Gastrocnemius medialis (tissue), 4 donors: Measurements from ENCODE around the gene NEO1. TPM values are rescaled to one million over a fixed set of nuclear protein-coding genes. Genes with fewer than 3 reads are reported as not detected.

Experiments used
- ATAC-seq, 2 donors: fragments of 150-250 bp; one replicate each; pipeline ENCODE4 v1.9.1; 2016
- DNase-seq, 2 donors: peaks; one replicate each; pipeline ENCODE4 v3.0.0-alpha.2; 2019
- H3K27ac ChIP-seq, 4 donors: fragments of 200-600 bp; sonication (generic); 1 replicate in 1 of 4; 2 replicates in 3 of 4; pipeline ENCODE4 v1.5.1; 2016 to 2018; ENCODE audit warnings: mild to moderate bottlenecking in 2 of 4, moderate library complexity in 1 of 4
- H3K27me3 ChIP-seq, 3 donors: fragments of 200-600 bp; sonication (generic) in 2 of 3; 1 replicate in 1 of 3; 2 replicates in 2 of 3; pipeline versions ENCODE4 v1.5.1 to v1.6.0; 2016 to 2019; ENCODE audit warnings: mild to moderate bottlenecking in 1 of 3, moderate library complexity in 1 of 3
- H3K36me3 ChIP-seq, 2 donors: fragments of 200-600 bp; sonication (generic) in 1 of 2; one replicate each; pipeline ENCODE4 v1.5.1; 2017 to 2018
- H3K4me1 ChIP-seq, 2 donors: fragments of 200-600 bp; sonication (generic) in 1 of 2; one replicate each; pipeline ENCODE4 v1.5.1; 2016 to 2017; ENCODE audit warnings: mild to moderate bottlenecking in 2 of 2
- H3K4me3 ChIP-seq, 4 donors: fragments of 200-600 bp; sonication (generic) in 3 of 4; 1 replicate in 1 of 4; 2 replicates in 3 of 4; pipeline ENCODE4 v1.5.1; 2016 to 2019; ENCODE audit warnings: mild to moderate bottlenecking in 2 of 4
- H3K9me3 ChIP-seq, 3 donors: fragments of 200-600 bp; sonication (generic) in 2 of 3; 1 replicate in 1 of 3; 2 replicates in 2 of 3; pipeline ENCODE4 v1.5.1; 2016 to 2019
- POLR2A ChIP-seq, 2 donors: fragments of 450-650 bp; IDR thresholded peaks; one replicate each; pipeline ENCODE4 v1.6.1; 2017; ENCODE audit warnings: antibody characterized with exemption in 2 of 2, mild to moderate bottlenecking in 2 of 2, moderate library complexity in 2 of 2
- in situ Hi-C, 4 donors: fragments of 200-750 bp; cut with MboI; loops; one replicate each; pipeline versions ENCODE4 v1.15.0 to v1.8.0; 2017; ENCODE audit warnings: low sequenced_read_pairs in 4 of 4
- intact Hi-C: fragments of 100-400 bp; cut with DNase I; formaldehyde crosslinking; loops from one replicate; pipeline ENCODE4 v1.15.1; 2023; ENCODE audit warnings: low total_unique reads
- total RNA-seq, 4 donors: library from RNA; depleted of rRNA; stranded (reverse); fragments of >200 nt; gene quantifications; one replicate each; pipeline versions ENCODE4 v1.1.0 to v1.2.3, GENCODE V29; 2016
- TF ChIP-seq, protein P1 (sequence below), 5 experiments: fragments of 450-650 bp in 3 of 5; fragments of 200-600 bp in 2 of 5; sonication (generic) in 2 of 5; IDR thresholded peaks in 4 of 5; conservative IDR thresholded peaks in 1 of 5; 1 replicate in 4 of 5; 2 replicates in 1 of 5; pipeline ENCODE4 v1.5.1; 2016 to 2019; ENCODE audit warnings: antibody characterized with exemption in 5 of 5, mild to moderate bottlenecking in 3 of 5, moderate library complexity in 3 of 5

The NEO1 gene
- total RNA-seq, 4 donors from 2014 or later: 13.8 to 32.0 (median 20.3) TPM

DNA sequence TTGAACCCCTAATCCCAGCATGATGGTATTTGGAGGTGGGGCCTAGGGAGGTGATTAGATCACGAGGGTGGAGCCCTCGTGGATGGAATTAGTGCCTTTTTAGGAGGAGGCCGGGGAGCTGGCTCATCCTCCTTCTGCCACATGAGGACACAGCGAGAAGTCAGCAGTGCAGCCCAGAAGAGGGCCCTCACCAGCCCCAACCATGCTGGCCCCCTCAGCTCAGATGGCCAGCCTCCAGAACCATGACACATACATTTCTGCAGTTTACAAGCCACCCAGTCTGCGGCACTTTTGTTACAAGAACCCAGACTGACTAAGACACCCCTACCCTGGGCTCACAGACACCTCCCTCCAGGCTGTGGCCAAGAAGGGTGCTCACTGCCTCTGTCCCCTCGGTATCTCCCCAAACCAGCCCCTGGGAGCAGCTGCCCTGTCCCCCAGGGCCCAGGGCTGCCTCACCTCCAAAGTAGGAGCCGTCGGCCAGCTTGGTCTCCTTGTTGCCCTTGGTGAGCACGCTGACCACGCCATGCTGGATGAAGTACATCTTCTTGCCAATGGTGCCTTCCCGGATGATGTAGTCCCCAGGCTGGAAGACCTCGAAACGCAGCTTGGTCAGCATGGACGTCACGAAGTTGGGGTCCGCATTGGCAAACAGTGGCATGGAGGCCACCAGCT, 272.4 kb downstream of the NEO1 start:
- in situ Hi-C loops (no loop called here), intact Hi-C loops (no loop called here)
- ATAC-seq (no peak), DNase-seq (no peak)
- H3K27me3 ChIP-seq: peaks cover 7 to 8% (median 8%) of the 10 kb centered on the region in 3 donors
- no peaks in the 10 kb centered on the region for H3K36me3 ChIP-seq
- H3K9me3 ChIP-seq: no peaks in the 10 kb centered on the region
- no peak overlapping the region for H3K4me3 ChIP-seq
- H3K27ac ChIP-seq: no peak overlapping the region
- no peaks in the 10 kb centered on the region for H3K4me1 ChIP-seq
- TF ChIP-seq POLR2A (IDR thresholded peaks at IDR 0.05): no peak
- TF ChIP-seq, protein P1, sequence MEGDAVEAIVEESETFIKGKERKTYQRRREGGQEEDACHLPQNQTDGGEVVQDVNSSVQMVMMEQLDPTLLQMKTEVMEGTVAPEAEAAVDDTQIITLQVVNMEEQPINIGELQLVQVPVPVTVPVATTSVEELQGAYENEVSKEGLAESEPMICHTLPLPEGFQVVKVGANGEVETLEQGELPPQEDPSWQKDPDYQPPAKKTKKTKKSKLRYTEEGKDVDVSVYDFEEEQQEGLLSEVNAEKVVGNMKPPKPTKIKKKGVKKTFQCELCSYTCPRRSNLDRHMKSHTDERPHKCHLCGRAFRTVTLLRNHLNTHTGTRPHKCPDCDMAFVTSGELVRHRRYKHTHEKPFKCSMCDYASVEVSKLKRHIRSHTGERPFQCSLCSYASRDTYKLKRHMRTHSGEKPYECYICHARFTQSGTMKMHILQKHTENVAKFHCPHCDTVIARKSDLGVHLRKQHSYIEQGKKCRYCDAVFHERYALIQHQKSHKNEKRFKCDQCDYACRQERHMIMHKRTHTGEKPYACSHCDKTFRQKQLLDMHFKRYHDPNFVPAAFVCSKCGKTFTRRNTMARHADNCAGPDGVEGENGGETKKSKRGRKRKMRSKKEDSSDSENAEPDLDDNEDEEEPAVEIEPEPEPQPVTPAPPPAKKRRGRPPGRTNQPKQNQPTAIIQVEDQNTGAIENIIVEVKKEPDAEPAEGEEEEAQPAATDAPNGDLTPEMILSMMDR (IDR thresholded peaks at IDR 0.05 in 4 of 5, conservative IDR thresholded peaks at IDR 0.05 in 1 of 5): no peak

DNA sequence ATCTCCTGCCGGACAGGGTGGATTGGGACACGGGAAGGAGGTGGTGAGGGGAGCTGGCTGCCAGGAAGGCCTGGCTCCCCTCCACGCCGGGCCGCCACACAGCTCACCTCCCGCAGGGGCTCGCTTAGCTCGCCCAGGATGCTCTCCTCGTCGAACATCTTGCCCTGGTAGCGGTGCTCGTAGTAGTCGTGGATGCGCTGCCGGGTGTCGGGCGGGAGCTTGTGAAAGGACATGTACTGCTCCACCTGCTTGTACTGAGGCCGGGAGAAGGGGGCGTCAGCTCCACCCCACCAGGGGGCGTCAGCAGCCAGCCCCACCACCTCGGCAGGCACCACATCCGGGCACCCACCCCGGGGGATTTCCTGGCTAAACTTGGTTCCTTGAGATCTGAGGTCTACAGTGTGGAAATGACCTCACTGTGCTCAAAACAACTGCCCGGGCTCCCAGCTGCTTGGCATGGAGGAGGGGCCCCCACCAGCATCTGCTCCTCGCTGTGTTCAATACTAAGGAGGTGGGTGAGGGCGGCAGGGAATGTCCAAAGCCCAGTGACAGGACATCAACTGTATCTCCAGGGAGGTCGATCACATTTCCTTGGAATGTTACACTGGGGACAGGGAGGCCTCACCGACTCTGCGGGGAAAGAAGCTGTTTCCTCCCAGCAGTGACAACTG, 273.1 kb downstream of the NEO1 start:
- no peak for TF ChIP-seq POLR2A (IDR thresholded peaks at IDR 0.05)
- TF ChIP-seq, protein P1 (IDR thresholded peaks at IDR 0.05 in 4 of 5, conservative IDR thresholded peaks at IDR 0.05 in 1 of 5): no peak
- no peak for ATAC-seq
- in situ Hi-C loops: no loop called here
- H3K27ac ChIP-seq: no peak overlapping the region
- peak in 1 of 2 donors; percentile 2 for DNase-seq
- no peaks in the 10 kb centered on the region for H3K36me3 ChIP-seq
- no peak overlapping the region for H3K4me3 ChIP-seq
- H3K27me3 ChIP-seq: peaks cover 7 to 8% (median 8%) of the 10 kb centered on the region in 3 donors
- intact Hi-C loops: no loop called here
- H3K9me3 ChIP-seq: no peaks in the 10 kb centered on the region
- no peaks in the 10 kb centered on the region for H3K4me1 ChIP-seq

DNA sequence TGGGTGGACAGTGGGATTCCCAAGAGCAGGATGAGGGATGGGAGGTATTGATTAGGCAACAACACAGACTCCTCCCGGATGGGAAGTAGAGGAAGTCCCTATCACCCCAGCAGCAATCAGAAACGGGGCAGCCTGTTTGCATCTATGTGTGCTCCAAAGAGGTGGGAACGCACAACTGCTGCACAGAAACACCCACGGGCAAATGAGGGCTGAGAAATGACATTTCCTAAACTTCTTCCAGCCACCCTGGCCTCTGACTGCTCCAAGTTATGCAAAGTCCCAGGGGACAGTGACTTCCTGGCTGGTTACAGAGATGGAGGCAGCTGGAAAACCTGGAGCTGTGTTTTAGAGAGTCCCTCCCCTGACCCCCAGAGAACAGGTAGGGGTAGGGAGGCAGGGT, 273.9 kb downstream of the NEO1 start:
- no peak for ATAC-seq
- Histone ChIP-seq H3K27me3 (peaks cover 4 to 8% (median 7%) of the 10 kb centered on the region in 3 donors), H3K27ac (no peak overlapping the region), H3K4me3 (no peak overlapping the region), H3K9me3 (no peaks in the 10 kb centered on the region), H3K4me1 (no peaks in the 10 kb centered on the region), H3K36me3 (no peaks in the 10 kb centered on the region)
- in situ Hi-C loops: no loop called here
- DNase-seq: peak in 1 of 2 donors; percentile 5
- no peak for TF ChIP-seq POLR2A (IDR thresholded peaks at IDR 0.05)
- TF ChIP-seq, protein P1 (IDR thresholded peaks at IDR 0.05 in 4 of 5, conservative IDR thresholded peaks at IDR 0.05 in 1 of 5): no peak
- intact Hi-C loops: no loop called here

DNA sequence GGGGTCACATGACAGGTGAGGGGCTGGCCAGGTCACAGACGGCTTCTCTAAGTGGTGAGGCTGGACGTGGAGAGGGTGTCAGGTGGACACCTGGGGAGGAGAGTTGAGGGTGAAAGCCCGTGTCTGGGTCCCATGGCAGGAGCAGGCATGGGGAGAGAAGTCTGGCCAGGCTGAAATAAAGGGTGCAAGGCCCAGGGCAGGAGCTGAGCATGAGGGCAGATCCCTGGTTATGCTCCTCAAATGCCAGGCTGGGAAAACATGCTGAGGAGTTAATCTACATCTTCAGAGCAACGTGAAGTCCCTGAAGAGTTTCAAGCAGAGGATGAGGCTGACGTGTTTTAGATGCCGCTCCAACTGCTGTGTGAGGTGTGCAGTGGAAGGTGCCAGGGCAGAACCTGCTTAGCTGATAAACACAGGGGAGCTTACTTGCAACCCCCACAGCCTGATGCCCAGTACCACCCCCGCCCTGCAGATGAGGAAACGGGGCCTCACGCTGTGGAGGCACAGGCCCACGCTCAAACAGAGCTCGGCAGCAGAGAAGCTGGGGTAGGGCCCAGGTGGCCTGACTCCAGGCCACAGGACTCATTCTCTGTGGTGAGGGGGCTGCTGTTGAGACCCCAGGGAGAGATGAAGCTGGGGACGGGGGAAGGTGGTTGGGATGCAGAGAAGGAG, 276.0 kb downstream of the NEO1 start:
- Histone ChIP-seq H3K27ac (no peak overlapping the region), H3K36me3 (no peaks in the 10 kb centered on the region), H3K27me3 (peaks cover 4 to 8% (median 7%) of the 10 kb centered on the region in 3 donors), H3K9me3 (no peaks in the 10 kb centered on the region), H3K4me3 (no peak overlapping the region), H3K4me1 (no peaks in the 10 kb centered on the region)
- no peak for TF ChIP-seq POLR2A (IDR thresholded peaks at IDR 0.05)
- TF ChIP-seq, protein P1 (IDR thresholded peaks at IDR 0.05 in 4 of 5, conservative IDR thresholded peaks at IDR 0.05 in 1 of 5): no peak
- intact Hi-C loops (no loop called here), in situ Hi-C loops (no loop called here)
- DNase-seq (no peak), ATAC-seq (no peak)
